ENCODE results near the gene HAS3. TPM values are rescaled to one million over a fixed set of nuclear protein-coding genes. Genes with fewer than 3 reads are reported as not detected.

HAS3 gene
- total and polyA plus RNA-seq, 9 donors: 0.83 to 3.2 (median 1.8) TPM

DNA sequence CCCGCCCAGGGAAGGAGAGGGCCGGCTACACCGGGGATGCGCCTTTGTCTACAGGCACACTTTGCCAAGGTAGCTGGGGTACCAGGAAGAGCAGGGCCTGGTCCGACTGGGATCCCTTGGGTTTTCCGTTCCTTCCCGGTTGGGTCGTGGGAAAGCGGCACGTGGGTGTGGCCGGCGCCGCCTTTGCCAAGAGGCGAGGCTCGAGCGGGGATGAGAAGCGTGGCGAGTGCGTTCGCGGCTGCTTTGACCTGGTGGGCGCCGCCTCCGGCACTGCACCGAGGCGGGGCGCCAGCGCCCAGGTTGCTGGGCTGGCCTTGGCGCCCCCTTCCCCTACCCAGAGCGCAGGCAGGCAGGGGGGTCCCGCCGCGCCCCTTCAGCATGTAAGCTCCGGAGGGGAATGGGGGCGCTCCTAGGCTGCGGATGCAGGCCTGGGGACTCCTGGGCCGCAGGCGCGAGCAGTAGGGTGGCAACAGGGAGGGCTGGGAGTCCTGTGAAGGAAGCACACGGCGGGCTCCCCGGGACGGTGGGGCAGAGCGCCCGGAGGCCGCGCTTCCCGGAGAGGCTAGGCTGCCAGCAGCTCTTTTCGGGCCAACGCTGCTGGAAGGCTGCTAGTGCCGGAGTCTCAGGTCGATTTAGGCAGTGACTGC is 2.0 kb downstream of the HAS3 start:
- 0 to 2% (median 1%) methylated on average over 41 to 52 of the region's 52 CpGs for whole genome bisulfite sequencing, 3 donors
- intact Hi-C loops (cut with DNase I): loop anchor here in 2 of 4 donors (5.0 to 10.0 kb wide), 2 partner anchors 133 to 260 kb away; no protein-coding TSS in a partner anchor
- H3K36me3 ChIP-seq: no peaks in the 10 kb centered on the region
- no peaks in the 10 kb centered on the region for H3K27me3 ChIP-seq
- peaks cover 12% of the 10 kb centered on the region for H3K4me1 ChIP-seq (ENCODE audit: insufficient read depth)
- no peak overlapping the region for H3K4me3 ChIP-seq
- no peak for TF ChIP-seq EP300 (IDR thresholded peaks at IDR 0.05)
- TF ChIP-seq, protein P1, sequence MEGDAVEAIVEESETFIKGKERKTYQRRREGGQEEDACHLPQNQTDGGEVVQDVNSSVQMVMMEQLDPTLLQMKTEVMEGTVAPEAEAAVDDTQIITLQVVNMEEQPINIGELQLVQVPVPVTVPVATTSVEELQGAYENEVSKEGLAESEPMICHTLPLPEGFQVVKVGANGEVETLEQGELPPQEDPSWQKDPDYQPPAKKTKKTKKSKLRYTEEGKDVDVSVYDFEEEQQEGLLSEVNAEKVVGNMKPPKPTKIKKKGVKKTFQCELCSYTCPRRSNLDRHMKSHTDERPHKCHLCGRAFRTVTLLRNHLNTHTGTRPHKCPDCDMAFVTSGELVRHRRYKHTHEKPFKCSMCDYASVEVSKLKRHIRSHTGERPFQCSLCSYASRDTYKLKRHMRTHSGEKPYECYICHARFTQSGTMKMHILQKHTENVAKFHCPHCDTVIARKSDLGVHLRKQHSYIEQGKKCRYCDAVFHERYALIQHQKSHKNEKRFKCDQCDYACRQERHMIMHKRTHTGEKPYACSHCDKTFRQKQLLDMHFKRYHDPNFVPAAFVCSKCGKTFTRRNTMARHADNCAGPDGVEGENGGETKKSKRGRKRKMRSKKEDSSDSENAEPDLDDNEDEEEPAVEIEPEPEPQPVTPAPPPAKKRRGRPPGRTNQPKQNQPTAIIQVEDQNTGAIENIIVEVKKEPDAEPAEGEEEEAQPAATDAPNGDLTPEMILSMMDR (IDR thresholded peaks at IDR 0.05): no peak
- no peak for TF ChIP-seq POLR2A (IDR thresholded peaks at IDR 0.05)
- H3K9me3 ChIP-seq: no peaks in the 10 kb centered on the region
- DNase-seq: peak in 2 of 5 donors; percentile 35 to 60
- no peak overlapping the region for H3K27ac ChIP-seq

DNA sequence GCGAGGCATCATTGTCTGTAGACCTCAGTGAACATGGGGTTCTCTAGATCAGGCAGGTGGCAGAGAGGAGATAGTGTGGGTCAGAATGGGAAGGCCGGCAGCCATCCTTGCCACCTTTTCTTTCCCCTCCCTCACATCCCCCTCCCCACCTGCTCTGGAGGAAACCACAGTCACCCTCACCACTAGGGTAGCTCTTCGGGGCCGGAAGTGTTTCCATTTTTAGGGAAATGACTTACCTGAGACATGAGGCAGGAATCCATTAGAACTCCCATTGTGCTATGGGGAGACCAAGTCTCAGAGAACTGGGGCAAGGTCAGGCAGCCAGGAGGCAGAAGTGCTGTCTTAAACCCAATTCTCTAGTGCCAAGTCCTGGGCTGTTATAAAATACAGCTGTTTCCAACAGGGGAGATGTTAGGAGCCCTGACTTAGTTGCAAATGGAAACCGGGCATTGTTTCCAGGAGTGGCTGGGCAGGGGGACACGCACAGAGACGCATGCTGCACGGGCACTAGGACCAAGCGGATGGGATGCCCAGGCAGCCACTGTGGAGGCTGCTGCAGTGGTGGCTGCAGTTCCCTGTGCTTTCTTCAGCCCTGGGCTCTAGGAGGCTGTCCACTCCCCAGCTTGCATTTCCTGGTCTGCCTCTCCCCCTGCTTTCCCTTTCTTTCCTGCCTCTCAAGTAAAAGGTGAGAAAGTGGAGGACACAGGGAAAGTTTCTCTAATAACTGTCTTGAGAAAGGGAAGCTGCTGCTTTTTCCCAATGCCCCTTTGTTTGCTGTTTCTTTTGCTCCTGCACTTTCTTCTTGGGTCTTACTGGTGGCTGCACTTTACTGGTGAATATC is 2.8 kb downstream of the HAS3 start:
- TF ChIP-seq, protein P1 (IDR thresholded peaks at IDR 0.05): no peak
- TF ChIP-seq EP300 (IDR thresholded peaks at IDR 0.05) (no peak), POLR2A (IDR thresholded peaks at IDR 0.05) (no peak)
- Histone ChIP-seq H3K27me3 (no peaks in the 10 kb centered on the region), H3K4me3 (no peak overlapping the region), H3K9me3 (no peaks in the 10 kb centered on the region), H3K4me1 (ENCODE audit: insufficient read depth) (peaks cover 12% of the 10 kb centered on the region), H3K36me3 (no peaks in the 10 kb centered on the region), H3K27ac (no peak overlapping the region)
- peak in 1 of 5 donors; percentile 27 for DNase-seq
- WGBS, 3 donors: 47 to 59% (median 52%) methylated on average over 9 of the region's 9 CpGs
- intact Hi-C loops (cut with DNase I): loop anchor here in 2 of 4 donors (5.0 to 10.0 kb wide), 2 partner anchors 133 to 261 kb away; no protein-coding TSS in a partner anchor

DNA sequence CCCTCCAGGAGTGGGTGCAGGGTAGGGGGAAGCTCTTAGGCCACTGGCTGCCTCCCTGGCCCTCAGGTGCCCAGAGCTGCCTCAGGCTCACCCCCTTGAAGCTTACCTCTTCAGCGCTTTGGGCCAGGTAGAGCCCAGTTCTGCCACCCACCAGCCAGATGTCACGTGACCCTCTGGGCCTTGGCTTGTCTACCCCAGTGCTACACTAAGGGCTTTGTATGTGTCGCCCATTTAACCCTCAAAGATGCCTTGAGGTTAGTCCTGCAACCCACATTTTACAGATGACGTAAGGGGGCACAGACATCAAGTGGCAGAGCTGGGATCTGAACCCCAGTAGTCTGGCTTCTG is 3.4 kb downstream of the HAS3 start:
- Histone ChIP-seq H3K27ac (no peak overlapping the region), H3K27me3 (no peaks in the 10 kb centered on the region), H3K4me1 (ENCODE audit: insufficient read depth) (peaks cover 12% of the 10 kb centered on the region), H3K9me3 (no peaks in the 10 kb centered on the region), H3K4me3 (no peak overlapping the region), H3K36me3 (no peaks in the 10 kb centered on the region)
- TF ChIP-seq POLR2A (IDR thresholded peaks at IDR 0.05) (no peak), EP300 (IDR thresholded peaks at IDR 0.05) (no peak)
- TF ChIP-seq, protein P1 (IDR thresholded peaks at IDR 0.05): no peak
- DNase-seq: peak in 1 of 5 donors; percentile 10
- WGBS, 3 donors: 90 to 91% (median 91%) methylated on average over 4 of the region's 4 CpGs
- intact Hi-C loops (cut with DNase I): loop anchor here in 2 of 4 donors (5.0 to 10.0 kb wide), 2 partner anchors 134 to 262 kb away; no protein-coding TSS in a partner anchor

DNA sequence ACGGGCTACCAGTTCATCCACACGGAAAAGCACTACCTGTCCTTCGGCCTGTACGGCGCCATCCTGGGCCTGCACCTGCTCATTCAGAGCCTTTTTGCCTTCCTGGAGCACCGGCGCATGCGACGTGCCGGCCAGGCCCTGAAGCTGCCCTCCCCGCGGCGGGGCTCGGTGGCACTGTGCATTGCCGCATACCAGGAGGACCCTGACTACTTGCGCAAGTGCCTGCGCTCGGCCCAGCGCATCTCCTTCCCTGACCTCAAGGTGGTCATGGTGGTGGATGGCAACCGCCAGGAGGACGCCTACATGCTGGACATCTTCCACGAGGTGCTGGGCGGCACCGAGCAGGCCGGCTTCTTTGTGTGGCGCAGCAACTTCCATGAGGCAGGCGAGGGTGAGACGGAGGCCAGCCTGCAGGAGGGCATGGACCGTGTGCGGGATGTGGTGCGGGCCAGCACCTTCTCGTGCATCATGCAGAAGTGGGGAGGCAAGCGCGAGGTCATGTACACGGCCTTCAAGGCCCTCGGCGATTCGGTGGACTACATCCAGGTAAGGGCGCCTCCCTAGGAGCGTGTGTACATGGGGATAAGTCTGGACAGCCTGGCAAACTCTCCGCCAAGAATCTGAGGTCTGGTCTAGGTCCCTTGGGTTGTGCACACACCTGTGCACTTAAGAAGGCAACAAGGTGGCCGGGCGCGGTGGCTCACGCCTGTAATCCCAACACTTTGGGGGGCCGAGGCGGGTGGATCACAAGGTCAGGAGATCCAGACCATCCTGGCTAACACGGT is 4.2 kb downstream of the HAS3 start:
- Histone ChIP-seq H3K27me3 (no peaks in the 10 kb centered on the region), H3K4me3 (no peak overlapping the region), H3K9me3 (no peaks in the 10 kb centered on the region), H3K4me1 (ENCODE audit: insufficient read depth) (peaks cover 12% of the 10 kb centered on the region), H3K36me3 (no peaks in the 10 kb centered on the region), H3K27ac (no peak overlapping the region)
- DNase-seq: peak in 1 of 5 donors; percentile 34
- TF ChIP-seq, protein P1 (IDR thresholded peaks at IDR 0.05): no peak
- no peak for TF ChIP-seq EP300 (IDR thresholded peaks at IDR 0.05)
- TF ChIP-seq POLR2A (IDR thresholded peaks at IDR 0.05): no peak
- WGBS, 3 donors: 93 to 95% (median 95%) methylated on average over 48 of the region's 48 CpGs
- intact Hi-C loops (cut with DNase I): loop anchor here in 2 of 4 donors (5.0 to 10.0 kb wide), 2 partner anchors 135 to 262 kb away; no protein-coding TSS in a partner anchor
